Panc1 (cell line): ENCODE results near the gene AQP7. TPM values are rescaled to one million over a fixed set of nuclear protein-coding genes. Genes with fewer than 3 reads are reported as not detected.
"Not testable (repeated sequence)": the region's sequence is repeated elsewhere in the genome, so short reads cannot be mapped to it uniquely, and the experiment has no call there.

Source experiments
- ATAC-seq: fragments of 200-7000 bp; cut with Tn5 transposase; 2 replicates; pipeline ENCODE4 v1.9.1; 2020; ENCODE audit warnings: mild to moderate bottlenecking, moderate library complexity
- BruUV-seq: library from RNA; stranded (reverse); fragments of 400-500 nt; replicated peaks from 2 replicates; lab custom pipeline; 2021; lab: Mats Ljungman, UMichigan
- CTCF ChIA-PET: fragments of 300-600 bp; sonication (Branson Sonifier 250); formaldehyde crosslinking; loops from one replicate; lab custom pipeline; 2022; ENCODE audit warnings: antibody characterized with exemption; lab: Charles Lee
- POLR2A ChIA-PET: fragments of 300-600 bp; sonication (Branson Sonifier 250); formaldehyde crosslinking; loops from one replicate; lab custom pipeline; 2022; ENCODE audit warnings: antibody characterized with exemption; lab: Charles Lee
- DNase-seq: peaks from one replicate; pipeline ENCODE4 v3.0.0-alpha.2; 2010; ENCODE audit warnings: low read depth, low spot score
- H3K27ac ChIP-seq: 2 replicates; pipeline ENCODE4 v1.5.1; 2011; ENCODE audit warnings: mild to moderate bottlenecking, low read length, inconsistent platforms
- H3K27me3 ChIP-seq: fragments of 200-500 bp; sonication (Bioruptor generic); 2 replicates; pipeline ENCODE4 v1.6.0; 2014; ENCODE audit warnings: low read length, inconsistent platforms; ENCODE audit not compliant: control insufficient read depth, insufficient read depth
- H3K36me3 ChIP-seq: fragments of 200-500 bp; sonication (Bioruptor generic); 2 replicates; pipeline ENCODE4 v1.5.1; 2014; ENCODE audit warnings: inconsistent platforms, mild to moderate bottlenecking, low read length, moderate library complexity; ENCODE audit not compliant: control insufficient read depth, insufficient read depth
- H3K4me1 ChIP-seq: 2 replicates; pipeline ENCODE4 v1.5.1; 2011; ENCODE audit warnings: inconsistent platforms, mild to moderate bottlenecking, low read length, moderate library complexity; ENCODE audit not compliant: control insufficient read depth, insufficient read depth
- H3K4me3 ChIP-seq, 2 experiments: 2 replicates each; pipeline ENCODE4 v1.5.1; 2011 to 2012; ENCODE audit warnings: low read depth in 2 of 2, low read length in 2 of 2, mild to moderate bottlenecking in 2 of 2, inconsistent platforms in 1 of 2, moderate library complexity in 1 of 2
- H3K9me3 ChIP-seq: fragments of 200-500 bp; sonication (Bioruptor generic); 2 replicates; pipeline ENCODE4 v1.5.1; 2014; ENCODE audit warnings: low read depth, mild to moderate bottlenecking, inconsistent platforms, low read length, moderate library complexity; ENCODE audit not compliant: control insufficient read depth, insufficient read depth
- CTCF ChIP-seq: fragments of 450-650 bp; IDR thresholded peaks from 2 replicates; pipeline ENCODE4 v1.5.1; 2017; ENCODE audit warnings: mild to moderate bottlenecking
- POLR2AphosphoS5 ChIP-seq: IDR thresholded peaks from 2 replicates; pipeline ENCODE4 v1.6.1; 2012; ENCODE audit warnings: mild to moderate bottlenecking, low read depth, low read length, moderate library complexity
- REST ChIP-seq, 2 experiments: IDR thresholded peaks; 2 replicates each; pipeline ENCODE4 v1.6.1; 2011 to 2012; ENCODE audit warnings: low read depth in 2 of 2, control low read depth in 1 of 2, low read length in 1 of 2, mild to moderate bottlenecking in 1 of 2, moderate library complexity in 1 of 2; ENCODE audit not compliant: insufficient read depth in 1 of 2
- SIN3A ChIP-seq: IDR thresholded peaks from 2 replicates; pipeline ENCODE4 v1.6.1; 2012; ENCODE audit warnings: low read depth, mild to moderate bottlenecking, low read length, moderate library complexity, borderline replicate concordance; ENCODE audit not compliant: insufficient read depth
- TCF7L2 ChIP-seq: IDR thresholded peaks from 2 replicates; pipeline ENCODE4 v1.6.1; 2011; ENCODE audit warnings: mild to moderate bottlenecking, low read depth, low read length, inconsistent platforms
- in situ Hi-C: cut with HindIII; loops from 2 replicates; pipeline ENCODE4 v1.10.0; 2016; ENCODE audit warnings: low sequenced_read_pairs, low pct_unique_long_range_greater_than_20kb
- intact Hi-C: fragments of 100-400 bp; cut with micrococcal nuclease; formaldehyde crosslinking; loops from one replicate; pipeline ENCODE4 v1.10.0; 2022; ENCODE audit not compliant: unreplicated experiment
- total RNA-seq: library from RNA; stranded (reverse); gene quantifications from one replicate; pipeline ENCODE4 v1.2.1, GENCODE V29; 2021; ENCODE audit not compliant: unreplicated experiment

Gene AQP7
- total RNA-seq, 1 experiment from 2014 or later: 0.26 TPM

GRCh38 chr9:33399047-33399446 lies 3.3 kb downstream of the AQP7 start:
- H3K27me3 ChIP-seq, CTCF ChIA-PET, DNase-seq, POLR2A ChIA-PET, in situ Hi-C loops, H3K4me1 ChIP-seq, intact Hi-C loops, BruUV-seq, H3K36me3 ChIP-seq, ATAC-seq, H3K4me3 ChIP-seq, H3K27ac ChIP-seq, H3K9me3 ChIP-seq: not testable (repeated sequence)

GRCh38 chr9:33397801-33398200 lies 4.6 kb downstream of the AQP7 start:
- CTCF ChIA-PET: interaction anchor here (0.9 kb wide), 1 partner anchor 23 kb away, joined by 3 read pairs; no protein-coding TSS in a partner anchor
- in situ Hi-C loops, intact Hi-C loops, ATAC-seq, BruUV-seq, H3K4me1 ChIP-seq, H3K27ac ChIP-seq, DNase-seq, H3K27me3 ChIP-seq, POLR2A ChIA-PET, H3K9me3 ChIP-seq, H3K4me3 ChIP-seq, H3K36me3 ChIP-seq: not testable (repeated sequence)

- H3K36me3 ChIP-seq, in situ Hi-C loops, H3K4me1 ChIP-seq, H3K4me3 ChIP-seq, BruUV-seq, intact Hi-C loops, H3K27me3 ChIP-seq, CTCF ChIA-PET, ATAC-seq, DNase-seq, H3K9me3 ChIP-seq, H3K27ac ChIP-seq: not testable (repeated sequence)
- POLR2A ChIA-PET: interaction anchor here (0.7 kb wide), 1 partner anchor 79 kb away, joined by 4 read pairs; no protein-coding TSS in a partner anchor
Measured at GRCh38 chr9:33395159-33395879, 7.0 kb downstream of the AQP7 start.

GRCh38 chr9:33393986-33394385 lies 8.4 kb downstream of the AQP7 start:
- ATAC-seq, H3K27ac ChIP-seq, H3K4me1 ChIP-seq, DNase-seq, CTCF ChIA-PET, H3K9me3 ChIP-seq, H3K27me3 ChIP-seq, H3K36me3 ChIP-seq, H3K4me3 ChIP-seq, BruUV-seq, POLR2A ChIA-PET, intact Hi-C loops, in situ Hi-C loops: not testable (repeated sequence)

- Histone ChIP-seq H3K27me3 (no peaks in the 10 kb centered on the region), H3K9me3 (no peaks in the 10 kb centered on the region), H3K36me3 (no peaks in the 10 kb centered on the region), H3K4me3 (no peak overlapping the region), H3K4me1 (peaks cover 7% of the 10 kb centered on the region), H3K27ac (no peak overlapping the region)
- in situ Hi-C loops (no loop called here), intact Hi-C loops (no loop called here)
- BruUV-seq: no TSS peak
- ChIA-PET CTCF (no interaction called here), POLR2A (no interaction called here)
- TF ChIP-seq REST (IDR thresholded peaks at IDR 0.05; ENCODE audit: insufficient read depth in 1 of 2, low read depth in 2 of 2, low read length in 1 of 2) (no peak), TCF7L2 (no peak), POLR2AphosphoS5 (no peak), CTCF (no peak), SIN3A (no peak)
- DNase-seq (no peak), ATAC-seq (no peak)
Measured at GRCh38 chr9:33393581-33393980, 8.8 kb downstream of the AQP7 start.
